Stimulated activated CD4-positive, alpha-beta T cell treated with anti-CD3 and anti-CD28 coated beads, TNF-alpha, amount 100 ng/mL, for 24 hours (primary cell): Measurements from ENCODE around the gene EID2B.
A peak's percentile ranks its signal among the peaks of the same experiment; 100 is the strongest.

Source experiments
- DNase-seq, 3 experiments: peaks; one replicate each; pipeline ENCODE4 v3.0.0-alpha.2; 2020; ENCODE audit warnings: low read depth in 3 of 3

The EID2B gene

GRCh38 chr19:39532233-39533002, at the start of gene EID2B:
TSS of gene EID2B (minus strand) at chr19:39532852. CDS start at chr19:39532802, 50 bp downstream.
- DNase-seq: peak; percentile 89 to 94 (median 93)

GRCh38 chr19:39582442-39582841, 49.8 kb upstream of the EID2B start:
- peak in 1 of 3 experiments; percentile 27 for DNase-seq

GRCh38 chr19:39568604-39569003, 36.0 kb upstream of the EID2B start:
- no peak for DNase-seq

GRCh38 chr19:39566064-39566463, 33.4 kb upstream of the EID2B start:
- no peak for DNase-seq

GRCh38 chr19:39563408-39563807, 30.8 kb upstream of the EID2B start:
- no peak for DNase-seq

- no peak for DNase-seq
Measured at GRCh38 chr19:39558624-39559117, 26.0 kb upstream of the EID2B start.

GRCh38 chr19:39557811-39558623, 25.4 kb upstream of the EID2B start:
- no peak for DNase-seq

GRCh38 chr19:39555883-39556282, 23.2 kb upstream of the EID2B start:
- DNase-seq: no peak

- no peak for DNase-seq
Measured at GRCh38 chr19:39554701-39555311, 22.2 kb upstream of the EID2B start.

GRCh38 chr19:39553082-39553652, 20.5 kb upstream of the EID2B start:
- DNase-seq: no peak

GRCh38 chr19:39550197-39550596, 17.5 kb upstream of the EID2B start:
- no peak for DNase-seq

- no peak for DNase-seq
Measured at GRCh38 chr19:39546599-39546998, 13.9 kb upstream of the EID2B start.

GRCh38 chr19:39544911-39545310, 12.3 kb upstream of the EID2B start:
- DNase-seq: no peak

GRCh38 chr19:39544226-39544903, 11.7 kb upstream of the EID2B start:
- no peak for DNase-seq

GRCh38 chr19:39543477-39543857, 10.8 kb upstream of the EID2B start:
- no peak for DNase-seq

GRCh38 chr19:39542206-39542605, 9.6 kb upstream of the EID2B start:
- no peak for DNase-seq

GRCh38 chr19:39540333-39540673, 7.7 kb upstream of the EID2B start:
- no peak for DNase-seq

GRCh38 chr19:39539518-39540332, 7.1 kb upstream of the EID2B start, which contains the start of gene EID2:
TSS of gene EID2 (minus strand) at chr19:39540161. CDS start at chr19:39540079, 82 bp downstream.
- peak; percentile 92 to 95 (median 93) for DNase-seq

GRCh38 chr19:39539165-39539517, 6.5 kb upstream of the EID2B start:
- DNase-seq: no peak

- no peak for DNase-seq
Measured at GRCh38 chr19:39533791-39534190, 1.1 kb upstream of the EID2B start.
